ENCODE measurements around the gene PARP4.
"Not testable (repeated sequence)": the region's sequence is repeated elsewhere in the genome, so short reads cannot be mapped to it uniquely, and the experiment has no call there.

PARP4 gene

DNA sequence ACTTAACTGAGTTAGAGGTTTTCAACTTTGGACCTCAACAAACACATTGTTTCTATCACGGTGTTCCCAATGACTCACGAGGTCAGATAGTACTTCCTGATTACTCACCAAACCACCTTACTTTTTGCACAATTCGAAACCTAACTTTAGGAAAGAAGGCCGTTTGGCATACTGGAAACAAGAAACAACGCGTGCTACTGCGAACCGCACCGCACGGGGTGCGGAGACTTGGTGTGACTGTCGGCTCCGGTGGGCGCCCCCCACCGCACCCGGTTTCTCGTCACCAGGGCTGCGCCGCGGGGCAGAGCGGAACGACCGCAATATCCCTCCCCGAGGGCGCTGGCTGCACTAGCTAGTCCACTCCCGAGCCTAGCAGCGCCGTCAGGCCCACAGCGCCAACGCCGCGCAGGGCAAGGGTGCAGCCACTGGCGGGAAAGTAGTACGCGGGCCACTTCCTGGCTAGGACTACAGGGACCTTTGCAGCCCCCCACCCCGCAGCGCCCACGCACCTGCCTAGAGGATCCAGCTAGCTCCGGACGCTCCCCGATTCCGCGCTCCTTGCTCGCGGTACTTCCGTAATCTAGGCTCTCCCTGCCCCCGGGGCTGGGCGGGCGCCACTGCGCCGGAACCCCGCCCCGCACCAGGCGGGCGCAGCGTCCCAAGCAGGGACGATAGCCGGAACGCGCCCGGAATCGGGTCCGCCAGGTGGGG lies at the start of gene PARP4:
Gene PARP4 (minus strand): TSS at position 582 of the 711 bp plus-strand sequence. CDS start 9,002 bp downstream, outside the sequence.
- peak in 49 of 51 donors; percentile 10 to 86 (median 56) for DNase-seq

DNA sequence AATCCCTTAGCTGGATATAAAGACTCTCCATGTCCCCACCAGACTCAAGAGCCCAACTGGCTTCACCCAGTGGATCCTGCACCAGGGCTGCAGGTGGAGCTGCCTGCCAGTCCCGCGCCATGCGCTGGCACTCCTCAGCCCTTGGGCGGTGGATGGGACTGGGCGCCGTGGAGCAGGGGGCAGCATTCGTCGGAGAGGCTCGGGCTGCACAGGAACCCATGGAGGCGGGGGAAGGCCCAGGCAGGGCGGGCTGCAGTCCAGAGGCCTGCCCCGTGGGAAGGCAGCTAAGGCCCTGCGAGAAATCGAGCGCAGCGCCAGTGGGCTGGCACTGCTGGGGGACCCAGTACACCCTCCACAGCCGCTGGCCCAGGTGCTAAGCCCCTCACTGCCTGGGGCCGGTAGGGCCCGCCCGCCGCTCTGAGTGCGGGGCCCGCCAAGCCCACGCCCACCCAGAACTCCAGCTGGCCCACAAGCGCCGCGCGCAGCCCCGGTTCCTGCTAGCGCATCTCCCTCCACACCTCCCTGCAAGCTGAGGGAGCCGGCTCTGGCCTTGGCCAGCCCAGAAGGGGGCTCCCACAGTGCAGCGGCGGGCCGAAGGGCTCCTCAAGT lies 48.1 kb upstream of the PARP4 start:
- DNase-seq: not testable (repeated sequence)

DNA sequence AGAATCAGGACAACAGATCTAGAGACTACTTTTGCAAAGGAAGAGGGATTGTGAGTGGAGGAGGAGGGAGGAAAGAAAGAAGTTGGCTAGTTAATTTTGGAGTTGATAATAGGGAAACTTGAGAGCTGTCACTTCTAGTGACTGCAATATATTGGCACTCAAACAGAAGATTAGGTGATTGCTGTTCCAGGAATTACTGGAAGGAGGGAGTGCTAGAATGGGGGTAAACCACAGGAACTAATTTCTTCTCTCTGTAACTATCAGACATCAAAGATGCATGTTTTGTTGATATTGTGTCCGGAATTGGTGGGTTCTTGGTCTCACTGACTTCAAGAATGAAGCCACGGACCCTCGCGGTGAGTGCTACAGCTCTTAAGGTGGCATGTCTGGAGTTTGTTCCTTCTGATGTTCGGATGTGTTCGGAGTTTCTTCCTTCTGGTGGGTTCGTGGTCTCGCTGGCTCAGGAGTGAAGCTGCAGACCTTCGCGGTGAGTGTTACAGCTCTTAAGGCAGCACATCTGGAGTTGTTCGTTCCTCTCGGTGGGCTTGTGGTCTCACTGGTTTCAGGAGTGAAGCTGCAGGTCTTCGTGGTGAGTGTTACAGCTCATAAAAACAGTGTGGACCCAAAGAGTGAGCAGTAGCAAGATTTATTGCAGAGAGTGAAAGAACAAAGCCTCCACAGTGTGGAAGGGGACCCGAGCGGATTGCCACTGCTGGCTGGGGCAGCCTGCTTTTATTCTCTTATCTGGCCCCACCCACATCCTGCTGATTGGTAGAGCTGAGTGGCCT lies 47.0 kb upstream of the PARP4 start:
- not testable (repeated sequence) for DNase-seq

DNA sequence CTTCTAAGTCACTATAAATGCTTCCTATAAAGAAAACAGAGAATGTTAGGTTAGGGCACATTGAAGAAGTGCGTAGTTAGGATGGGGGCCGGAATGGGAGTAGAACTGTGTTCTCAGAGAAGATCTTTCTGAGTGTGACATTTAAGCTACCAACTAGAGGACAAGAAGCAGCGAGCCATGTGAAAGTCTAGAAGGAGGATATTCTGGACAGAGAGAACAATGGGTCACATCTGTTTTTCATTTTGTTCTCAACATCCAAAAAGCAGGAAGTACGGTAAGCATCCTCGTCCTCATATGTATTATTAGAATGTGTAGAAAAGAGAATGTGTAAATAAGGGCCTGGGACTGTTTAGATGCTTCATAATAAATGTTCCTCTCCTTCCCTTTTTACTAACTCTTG lies 44.5 kb upstream of the PARP4 start:
- no peak for DNase-seq

DNA sequence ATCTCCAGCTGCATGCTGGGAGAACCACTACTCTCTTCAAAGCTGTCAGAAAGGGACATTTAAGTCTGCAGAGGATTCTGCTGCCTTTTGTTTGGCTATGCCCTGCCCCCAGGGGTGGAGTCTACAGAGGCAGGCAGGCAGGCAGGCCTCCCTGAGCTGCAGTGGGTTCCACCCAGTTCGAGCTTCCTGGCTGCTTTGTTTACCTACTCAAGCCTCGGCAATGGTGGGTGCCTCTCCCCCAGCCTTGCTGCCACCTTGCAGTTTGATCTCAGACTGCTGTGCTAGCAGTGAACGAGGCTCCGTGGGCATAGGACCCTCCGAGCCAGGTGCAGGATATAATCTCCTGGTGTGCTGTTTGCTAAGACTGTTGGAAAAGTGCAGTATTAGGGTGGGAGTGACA lies 41.3 kb upstream of the PARP4 start:
- DNase-seq: not testable (repeated sequence)

DNA sequence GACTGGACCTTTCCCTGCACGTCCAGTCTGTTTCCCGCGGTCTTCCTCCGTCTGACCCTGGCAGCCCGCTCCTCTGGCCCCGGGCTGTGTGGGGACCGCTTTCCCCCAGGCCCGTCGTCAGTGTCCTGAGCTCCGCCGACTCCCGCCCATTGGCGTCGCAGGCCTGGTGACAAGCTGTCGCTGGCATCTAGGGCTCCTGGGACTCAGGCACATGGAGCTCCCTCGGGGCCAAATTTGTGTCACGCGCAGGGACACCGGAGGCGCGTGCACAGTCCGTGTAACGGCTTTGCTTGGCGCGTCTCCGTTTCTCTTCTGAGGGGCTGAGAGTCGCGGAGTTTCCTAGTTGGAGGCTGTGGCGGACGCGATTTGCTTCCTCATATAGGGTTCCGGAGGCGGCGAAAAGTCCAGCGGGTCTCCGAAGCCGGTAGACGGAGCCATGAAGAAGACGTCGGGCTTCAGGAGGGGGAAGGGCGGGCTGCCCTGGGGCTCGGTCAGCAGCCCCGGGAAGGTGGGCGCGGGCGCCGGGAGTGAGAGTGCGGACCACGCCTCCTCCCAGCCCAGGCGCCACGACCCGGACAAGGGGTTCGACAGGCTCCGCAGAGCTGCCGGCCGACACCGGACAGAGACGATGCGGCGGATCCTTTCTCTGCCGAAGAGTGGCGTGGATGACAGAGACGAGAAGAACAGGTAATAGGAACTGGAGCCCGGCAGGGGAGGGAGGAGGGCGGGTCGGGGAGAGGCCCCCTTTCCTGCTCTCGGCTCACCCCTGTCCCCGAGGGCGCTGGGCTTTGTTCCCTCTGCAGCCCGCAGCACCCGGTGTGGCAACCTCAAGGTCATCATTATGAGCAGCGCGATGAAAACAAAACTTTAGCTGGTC lies 29.1 kb upstream of the PARP4 start:
- DNase-seq: not testable (repeated sequence)

DNA sequence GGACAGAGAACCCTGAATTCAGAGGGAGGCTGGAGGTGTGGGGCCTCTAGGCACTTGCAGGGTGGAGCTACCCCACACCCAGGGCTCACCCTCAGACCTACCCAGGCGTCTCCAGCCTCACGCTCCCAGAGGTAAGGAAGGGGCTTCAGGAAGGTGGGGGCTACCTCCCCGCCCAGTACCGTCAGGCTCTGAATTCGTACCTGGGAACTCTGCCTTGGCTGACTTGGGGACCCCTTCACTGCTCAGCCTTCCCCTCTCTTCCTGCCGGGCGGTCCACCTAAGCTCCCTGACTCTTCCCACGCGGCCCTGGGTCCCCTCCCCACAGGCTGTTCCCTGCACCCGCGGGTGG lies 28.5 kb upstream of the PARP4 start:
- DNase-seq: no peak

DNA sequence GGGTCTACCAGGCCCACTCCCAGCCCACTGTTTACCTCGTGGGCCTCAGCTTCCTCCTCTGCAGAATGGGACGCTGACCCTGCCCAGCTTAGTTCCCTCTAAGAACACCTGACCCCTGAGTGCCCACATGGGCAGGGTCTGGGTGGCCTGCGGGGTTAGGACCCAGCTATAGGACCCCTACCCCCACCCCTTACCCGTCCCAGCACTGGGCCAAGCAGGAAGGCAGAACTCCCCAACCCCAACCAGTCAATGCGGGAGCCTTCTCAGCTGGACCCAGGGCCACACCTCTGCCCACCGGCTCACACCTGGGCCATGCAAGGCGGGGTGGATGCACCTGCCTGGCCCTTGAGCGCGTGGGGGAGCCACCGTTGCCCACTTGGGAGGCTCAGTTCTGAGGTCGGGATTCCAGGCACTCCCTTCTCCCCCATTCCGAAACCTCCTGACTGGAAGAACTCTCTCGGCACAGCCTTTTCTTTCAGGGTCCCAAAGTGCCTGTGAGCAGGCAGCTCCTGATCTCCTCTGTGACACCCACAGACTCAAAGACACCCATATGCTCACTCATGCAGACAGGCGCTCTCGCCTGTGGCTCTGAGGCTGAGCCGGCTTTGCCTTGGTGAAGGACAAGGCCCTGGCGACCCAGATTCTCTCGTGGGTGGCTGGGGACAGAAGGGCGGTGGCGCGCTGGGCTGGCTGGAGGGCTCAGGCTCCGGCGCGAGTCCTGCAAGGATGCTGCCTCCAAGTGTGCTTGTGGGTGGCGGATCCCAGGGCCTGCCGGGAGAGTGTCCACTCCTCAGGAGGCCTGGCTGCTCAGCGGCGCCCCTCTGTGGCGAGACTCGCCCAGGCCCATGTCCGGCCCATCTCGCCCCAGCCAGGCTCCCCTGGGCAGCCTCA lies 27.9 kb upstream of the PARP4 start:
- DNase-seq: no peak

DNA sequence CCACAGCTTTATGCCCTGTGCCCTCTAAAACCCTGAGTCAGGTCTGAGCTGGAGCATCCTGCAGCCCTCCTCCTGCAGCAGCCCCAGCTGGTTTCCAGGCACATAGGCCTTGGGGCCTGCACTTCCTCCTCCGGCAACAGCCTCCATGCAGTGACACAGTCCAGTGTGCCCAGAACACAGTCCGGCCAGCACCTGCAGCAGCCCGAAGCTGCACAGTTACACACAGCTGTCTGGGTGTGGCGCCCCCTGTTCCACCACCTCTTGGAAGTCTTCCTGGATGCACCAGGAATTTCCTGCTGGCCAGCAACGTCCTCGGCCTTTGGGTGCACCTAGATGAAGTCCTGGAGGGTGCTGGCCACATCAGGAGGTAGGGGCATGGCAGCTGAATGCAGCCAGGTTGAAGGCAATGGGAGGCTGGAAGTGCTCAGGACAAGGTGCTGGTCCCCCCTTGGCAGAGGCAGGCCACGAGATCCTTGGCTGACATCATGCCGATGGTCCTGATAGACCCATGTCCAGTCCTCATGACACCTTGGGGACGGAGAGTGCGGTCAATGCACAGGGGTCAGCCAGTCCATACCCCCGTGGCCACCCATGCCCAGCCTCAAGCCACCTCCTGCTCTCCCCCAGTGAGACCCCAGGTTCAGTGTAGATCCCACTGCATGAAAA lies 27.1 kb upstream of the PARP4 start:
- DNase-seq: no peak

DNA sequence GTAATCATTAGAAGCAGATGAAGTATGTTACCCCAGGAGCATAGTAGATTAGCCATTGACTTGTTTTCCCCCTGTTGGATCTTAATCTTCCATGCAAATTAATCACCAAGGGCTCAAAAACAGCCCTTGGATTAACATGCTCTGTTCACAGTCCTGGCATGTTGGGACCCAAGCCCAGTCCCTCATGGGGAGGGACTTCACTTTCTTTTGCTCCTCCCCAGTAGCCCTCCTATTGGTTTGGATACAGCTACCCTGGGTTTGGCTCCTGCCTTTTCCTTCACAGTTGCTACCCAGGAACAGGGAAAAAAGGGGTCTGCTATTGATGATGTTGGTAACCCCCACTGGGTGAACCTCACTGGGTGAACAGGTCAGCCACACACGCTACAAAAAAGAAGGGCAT lies 16.9 kb upstream of the PARP4 start:
- no peak for DNase-seq

DNA sequence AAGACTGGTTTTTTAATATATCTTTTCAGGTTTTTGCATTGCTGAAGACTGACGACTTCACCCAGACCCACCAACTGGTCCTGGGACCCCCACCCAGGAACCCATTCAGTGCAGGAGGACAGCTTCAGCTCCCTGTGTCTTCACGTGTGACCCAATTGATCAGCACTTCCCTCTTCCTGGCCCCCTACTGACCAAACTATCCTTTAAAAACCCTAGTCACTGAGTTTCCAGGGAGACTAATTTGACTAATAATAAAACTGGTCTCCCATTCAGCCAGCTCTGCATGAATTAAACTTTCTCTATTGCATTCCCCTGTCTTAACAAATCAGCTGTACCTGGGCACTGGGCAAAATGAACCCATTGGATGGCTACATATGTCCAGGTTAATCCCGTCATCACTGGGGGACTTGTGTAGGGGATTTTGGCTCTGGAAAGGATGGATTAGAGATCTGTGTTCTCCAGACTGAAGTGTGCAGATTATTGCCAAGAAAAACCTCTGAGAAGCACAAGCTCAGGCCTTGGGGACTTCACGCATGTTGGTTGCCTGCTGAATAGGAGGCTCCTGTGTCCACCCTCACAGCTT lies 16.3 kb upstream of the PARP4 start:
- DNase-seq: no peak

DNA sequence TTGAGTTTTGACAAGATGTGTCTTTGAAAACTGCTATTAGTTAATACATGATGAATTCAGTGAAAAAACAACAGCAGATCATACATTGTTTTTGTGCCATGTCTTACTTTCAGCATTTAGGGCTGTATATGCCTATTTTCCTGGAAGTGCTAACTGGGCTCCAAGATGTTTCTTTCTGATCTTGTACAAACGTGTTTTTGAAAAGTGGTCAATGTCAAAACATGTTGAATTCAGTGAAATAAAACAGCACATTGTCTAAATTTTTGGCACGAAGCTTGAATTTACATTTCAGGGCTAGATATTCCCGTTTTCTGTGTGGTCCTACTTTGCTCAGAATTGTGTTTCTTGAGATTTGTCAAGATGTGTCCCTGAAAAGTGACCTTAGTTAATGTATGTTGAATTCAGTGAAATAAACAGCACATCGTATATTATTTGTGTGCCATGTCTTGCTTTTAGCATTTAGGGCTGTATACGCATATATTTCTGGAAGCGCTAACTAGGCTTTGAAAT lies 14.7 kb upstream of the PARP4 start:
- DNase-seq: no peak

DNA sequence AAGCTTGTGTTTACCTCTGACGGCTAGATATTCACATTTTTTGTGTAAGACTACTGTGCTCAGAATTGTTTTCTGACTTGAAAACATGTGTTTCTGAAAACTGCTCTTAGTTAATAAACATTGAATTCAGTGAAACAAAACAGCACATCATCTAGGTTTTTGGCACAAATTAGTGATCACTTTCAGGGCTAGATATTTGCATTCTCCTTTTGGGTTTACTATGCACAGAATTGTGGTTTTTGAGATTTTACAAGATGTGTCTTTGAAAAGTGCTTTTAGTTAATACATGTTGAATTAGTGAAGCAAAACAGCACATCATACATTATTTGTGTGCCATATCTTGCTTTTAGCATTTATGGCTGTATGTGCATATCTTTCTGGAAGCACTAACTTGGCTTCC lies 8.2 kb upstream of the PARP4 start:
- DNase-seq: no peak

DNA sequence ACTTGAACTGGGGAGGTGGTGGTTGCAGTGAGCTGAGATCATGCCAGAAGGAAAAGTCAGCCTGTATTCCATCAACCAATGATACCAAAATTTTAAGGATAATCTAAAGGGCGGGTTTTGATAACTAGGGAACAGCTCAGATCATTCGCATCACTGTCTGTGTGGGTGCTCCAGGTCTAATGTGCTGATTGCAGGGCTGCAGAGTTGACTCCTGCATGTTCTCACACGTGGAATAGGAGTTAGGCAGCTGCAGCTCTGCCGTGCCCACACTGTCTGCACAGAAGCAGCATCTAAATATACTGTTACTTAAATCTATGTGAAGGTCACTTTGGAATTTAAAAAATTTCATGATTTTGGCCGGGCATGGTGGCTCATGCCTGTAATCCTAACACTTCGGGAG lies 4.3 kb upstream of the PARP4 start:
- no peak for DNase-seq

DNA sequence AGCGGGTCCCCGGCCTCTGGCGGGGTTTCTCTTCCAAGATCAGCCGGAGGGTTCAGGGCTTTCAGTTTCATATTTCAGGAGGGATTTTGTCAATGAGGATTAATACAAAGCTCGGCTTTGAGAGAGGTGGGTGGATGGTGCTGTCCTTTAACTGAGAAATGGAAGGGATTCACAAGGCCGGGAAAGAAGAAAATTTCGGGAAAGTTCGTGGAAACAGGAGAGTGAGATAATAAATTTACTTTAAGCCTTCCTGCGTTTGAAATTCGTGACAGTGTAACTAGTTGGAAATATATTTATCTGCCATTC lies 283 bp upstream of the PARP4 start:
- no peak for DNase-seq

DNA sequence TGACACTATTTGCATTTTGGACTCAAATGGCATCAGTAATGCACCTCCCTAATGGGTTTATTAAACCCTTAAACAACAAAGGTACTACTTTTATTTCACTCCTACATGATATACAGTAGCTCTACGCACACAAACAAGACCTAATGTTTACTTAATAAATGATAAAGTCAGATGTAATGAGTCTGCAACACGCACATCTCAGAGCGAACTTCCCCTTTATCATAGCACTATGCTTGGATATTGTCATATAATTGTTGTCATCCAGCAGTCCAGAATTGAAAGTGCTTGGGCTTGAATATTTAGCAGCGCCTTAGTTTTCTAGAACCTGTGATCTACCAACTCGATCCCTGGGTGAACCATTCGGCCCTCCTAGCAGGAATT lies 772 bp downstream of the PARP4 start:
- peak in 1 of 51 donors; percentile 12 for DNase-seq

DNA sequence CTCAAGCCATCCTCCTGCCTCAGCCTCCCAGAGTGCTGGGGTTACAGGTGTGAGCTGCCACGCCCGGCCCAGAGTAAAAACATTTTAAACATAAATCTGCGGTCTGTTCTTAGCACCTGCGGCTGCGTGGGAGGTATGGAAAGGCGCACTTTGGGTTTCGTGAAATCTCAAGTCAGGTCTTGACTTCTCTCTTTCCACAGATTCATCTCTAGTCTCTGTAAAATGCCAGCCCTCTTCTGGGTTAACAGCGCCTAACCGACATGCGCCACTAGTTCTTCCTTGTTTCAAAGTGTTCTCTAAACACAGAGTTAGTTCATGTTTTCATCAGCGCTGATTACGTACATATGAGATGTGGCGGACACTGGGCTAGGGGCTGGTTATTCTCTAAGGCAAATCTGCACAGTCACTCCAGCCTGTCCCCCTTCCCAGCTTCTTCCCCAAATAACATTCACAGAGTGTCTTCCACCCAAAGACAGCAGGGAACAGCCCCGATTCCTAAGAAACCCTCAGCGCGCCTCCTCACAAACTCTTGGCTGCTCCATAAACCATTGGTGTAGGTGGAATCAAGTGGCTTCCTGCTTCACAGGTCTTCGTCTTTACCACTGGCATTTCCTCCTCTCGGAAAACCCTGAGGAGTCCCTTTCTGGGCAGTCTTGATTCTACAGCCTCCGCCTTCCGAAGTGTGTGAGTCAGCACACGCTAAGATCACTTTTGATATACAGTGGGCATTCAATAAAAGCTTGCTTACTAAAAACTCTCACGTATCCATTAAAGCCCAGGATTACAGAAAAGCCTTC lies 1.4 kb downstream of the PARP4 start:
- peak in 1 of 51 donors; percentile 2 for DNase-seq

DNA sequence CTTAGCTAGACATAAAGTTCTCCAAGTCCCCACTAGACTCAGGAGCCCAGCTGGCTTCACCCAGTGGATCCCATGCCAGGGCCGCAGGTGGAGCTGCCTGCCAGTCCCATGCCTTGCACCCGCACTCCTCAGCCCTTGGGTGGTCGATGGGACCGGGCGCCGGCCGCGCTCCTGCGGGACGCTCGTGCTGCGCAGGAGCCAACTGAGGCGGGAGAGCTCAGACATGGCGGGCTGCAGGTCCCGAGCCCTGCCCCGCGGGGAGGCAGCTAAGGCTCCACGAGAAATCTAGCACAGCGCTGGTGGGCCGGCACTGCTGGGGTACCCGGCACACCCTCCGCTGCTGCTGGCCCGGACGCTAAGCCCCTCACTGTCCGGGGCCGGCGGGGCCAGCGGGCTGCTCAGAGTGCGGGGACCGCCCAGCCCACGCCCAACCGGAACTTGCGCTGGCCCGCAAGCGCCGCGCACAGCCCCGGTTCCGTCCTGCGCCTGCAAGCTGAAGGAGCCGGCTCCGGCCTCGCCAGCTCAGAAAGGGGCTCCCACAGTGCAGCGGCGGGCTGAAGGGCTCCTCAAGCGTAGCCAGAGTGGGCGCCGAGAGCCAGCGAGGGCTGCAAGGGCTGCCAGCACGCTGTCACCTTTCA lies 5.8 kb downstream of the PARP4 start:
- no peak for DNase-seq
